ENCODE measurements around the gene CAPN15. TPM values are rescaled to one million over a fixed set of nuclear protein-coding genes. Genes with fewer than 3 reads are reported as not detected.

The CAPN15 gene
- total and polyA plus RNA-seq, 2 of the 4 experiments (the other 2 are of a cell fraction): 9.3 to 24.3 TPM

- intact Hi-C loops (cut with micrococcal nuclease) (no loop called here), in situ Hi-C loops (cut with MboI; ENCODE audit: low sequenced_read_pairs) (no loop called here), dilution Hi-C loops (cut with HindIII; ENCODE audit: low sequenced_read_pairs, unreplicated experiment) (no loop called here)
- Histone ChIP-seq H2BK120ac (ENCODE audit: low read depth, low read length) (no peak overlapping the region), H4K91ac (ENCODE audit: insufficient read depth, low read depth, low read length) (no peak overlapping the region), H2AFZ (replicated peaks; ENCODE audit: low read length, poor library complexity) (no peak overlapping the region), H2BK20ac (ENCODE audit: low read depth, low read length) (no peak overlapping the region), H3K27ac (ENCODE audit: insufficient read depth, low read length) (no peak overlapping the region), H4K8ac (ENCODE audit: low read depth in 2 of 2, low read length in 2 of 2) (no peak overlapping the region), H2AK5ac (ENCODE audit: low read depth, low read length) (no peak overlapping the region; the same call in 1 of the 2 replicates), H3K56ac (ENCODE audit: extremely low read depth, insufficient read depth, low read length) (no peak overlapping the region), H3K4me1 (ENCODE audit: control insufficient read depth, insufficient read depth, low read length) (peaks cover 22% of the 10 kb centered on the region), H3K4me3 (ENCODE audit: insufficient read depth, low read depth, low read length) (no peak overlapping the region), H3K79me1 (ENCODE audit: low read depth in 1 of 2, low read length in 2 of 2) (peaks cover 13 to 74% of the 10 kb centered on the region in 2 experiments), H2AK9ac (replicated peaks; ENCODE audit: low read depth, low read length, poor library complexity) (no peak overlapping the region), H3K27me3 (ENCODE audit: control insufficient read depth, insufficient read depth, low read length) (no peaks in the 10 kb centered on the region), H3K4ac (ENCODE audit: low read depth, low read length) (no peak overlapping the region), H3K4me2 (ENCODE audit: low read depth, low read length) (no peak overlapping the region), H3K36me3 (ENCODE audit: control insufficient read depth, insufficient read depth, low read length) (peaks cover 11% of the 10 kb centered on the region; the same call in 1 of the 2 replicates), H4K20me1 (ENCODE audit: insufficient read depth, low read length) (peaks cover 67% of the 10 kb centered on the region), H3K9me3 (ENCODE audit: control insufficient read depth, insufficient read depth, low read length) (no peaks in the 10 kb centered on the region), H3K18ac (ENCODE audit: low read depth, low read length) (no peak overlapping the region), H2BK15ac (ENCODE audit: low read depth, low read length) (no peak overlapping the region), H3K14ac (replicated peaks; ENCODE audit: low read depth, low read length) (no peak overlapping the region), H4K5ac (ENCODE audit: low read depth, low read length) (no peak overlapping the region), H2BK5ac (ENCODE audit: low read depth, low read length, poor library complexity, severe bottlenecking) (no peak overlapping the region), H3K9me1 (ENCODE audit: insufficient read depth, low read length) (peaks cover 12% of the 10 kb centered on the region; the same call in 1 of the 2 replicates), H3K9ac (ENCODE audit: low read depth, low read length) (no peak overlapping the region), H3K23ac (ENCODE audit: low read depth, low read length) (no peak overlapping the region)
- 99% methylated on average over 14 of the region's 17 CpGs; no CpG with 5 or more reads in 1 of the 2 experiments for WGBS, 2 experiments (ENCODE audit: extremely low coverage in 2 of 2, insufficient read length in 1 of 2)
- no peak for ATAC-seq (ENCODE audit: low read depth)
- CTCF ChIA-PET: no interaction called here
- TF ChIP-seq CHD1 (IDR thresholded peaks at IDR 0.05; ENCODE audit: low read depth, low read length): no peak
- TF ChIP-seq SMC3 (IDR thresholded peaks at IDR 0.05; ENCODE audit: low read depth, low read length): no peak
- TF ChIP-seq NFE2L2 (IDR thresholded peaks at IDR 0.05; ENCODE audit: low read depth, low read length): no peak
- TF ChIP-seq MAFK (IDR thresholded peaks at IDR 0.05; ENCODE audit: low read depth, low read length): no peak
- TF ChIP-seq CTCF (conservative IDR thresholded peaks at IDR 0.05; ENCODE audit: low read depth, low read length): no peak
- no peak for TF ChIP-seq POLR2A (IDR thresholded peaks at IDR 0.05; ENCODE audit: low read depth, low read length)
- TF ChIP-seq FOS (IDR thresholded peaks at IDR 0.05; ENCODE audit: low read depth, low read length): no peak
- TF ChIP-seq ELK1 (IDR thresholded peaks at IDR 0.05; ENCODE audit: borderline replicate concordance, low read depth, low read length): no peak
- TF ChIP-seq MXI1 (IDR thresholded peaks at IDR 0.05; ENCODE audit: borderline replicate concordance, low read depth, low read length): no peak
- TF ChIP-seq MAZ (IDR thresholded peaks at IDR 0.05; ENCODE audit: borderline replicate concordance, low read depth, low read length): no peak
- TF ChIP-seq BHLHE40 (IDR thresholded peaks at IDR 0.05; ENCODE audit: low read depth, low read length): no peak
- no peak for TF ChIP-seq CEBPB (IDR thresholded peaks at IDR 0.05; ENCODE audit: low read depth, low read length)
- TF ChIP-seq RFX5 (IDR thresholded peaks at IDR 0.05; ENCODE audit: low read depth, low read length): no peak
- no peak for DNase-seq
- BruUV-seq (replicated peaks): no TSS peak
- POLR2A ChIA-PET (ENCODE audit: unreplicated experiment): no interaction called here
Measured at GRCh38 chr16:536746-537145, 9.2 kb downstream of the CAPN15 start.

All from IMR-90 (cell line).